Stomach (tissue), 4 donors: ENCODE measurements around the gene NYAP2.

ENCODE experiments used
- CTCF ChIP-seq, 7 experiments: fragments of 450-650 bp in 4 of 7; fragments of 200-600 bp in 3 of 7; sonication (generic) in 3 of 7; IDR thresholded peaks; one replicate each; pipeline ENCODE4 v1.5.1; 2016 to 2019; ENCODE audit warnings: antibody characterized with exemption in 7 of 7, control low read depth in 2 of 7, mild to moderate bottlenecking in 1 of 7
- EP300 ChIP-seq: sonication (generic); formaldehyde crosslinking; IDR thresholded peaks from one replicate; pipeline ENCODE4 v1.6.1; 2017; ENCODE audit warnings: antibody characterized with exemption
- POLR2A ChIP-seq, 4 donors: fragments of 450-650 bp; IDR thresholded peaks; one replicate each; pipeline ENCODE4 v1.6.1; 2016; ENCODE audit warnings: antibody characterized with exemption in 4 of 4, control low read depth in 2 of 4, mild to moderate bottlenecking in 1 of 4, moderate library complexity in 1 of 4

- TF ChIP-seq CTCF (IDR thresholded peaks at IDR 0.05) (no peak), POLR2A (IDR thresholded peaks at IDR 0.05) (no peak), EP300 (no peak)
These were observed 45.9 kb upstream of the NYAP2 start for GRCh38 chr2:225353579-225354085.
